Measurements from ENCODE around the gene SH2D2A.

The SH2D2A gene

GRCh38 chr1:156847591-156848460 lies 31.2 kb upstream of the SH2D2A start:
- DNase-seq: no peak

- no peak for DNase-seq
Measured at GRCh38 chr1:156846643-156847042, 30.0 kb upstream of the SH2D2A start.

GRCh38 chr1:156845953-156846545 lies 29.4 kb upstream of the SH2D2A start:
- DNase-seq: no peak

GRCh38 chr1:156845055-156845952 lies 28.7 kb upstream of the SH2D2A start:
- DNase-seq: no peak

GRCh38 chr1:156844638-156845037 lies 28.0 kb upstream of the SH2D2A start:
- no peak for DNase-seq

- DNase-seq: no peak
Measured at GRCh38 chr1:156844102-156844501, 27.5 kb upstream of the SH2D2A start.

- DNase-seq: no peak
Measured at GRCh38 chr1:156842618-156843300, 26.1 kb upstream of the SH2D2A start.

GRCh38 chr1:156841295-156841855 lies 24.7 kb upstream of the SH2D2A start:
- no peak for DNase-seq

- DNase-seq: no peak
Measured at GRCh38 chr1:156840898-156841279, 24.2 kb upstream of the SH2D2A start.

- no peak for DNase-seq
Measured at GRCh38 chr1:156840186-156840897, 23.7 kb upstream of the SH2D2A start.

GRCh38 chr1:156839426-156840109 lies 22.9 kb upstream of the SH2D2A start:
- no peak for DNase-seq

GRCh38 chr1:156838972-156839371 lies 22.3 kb upstream of the SH2D2A start:
- no peak for DNase-seq

GRCh38 chr1:156836892-156837291 lies 20.2 kb upstream of the SH2D2A start:
- DNase-seq: no peak

- DNase-seq: no peak
Measured at GRCh38 chr1:156836041-156836654, 19.5 kb upstream of the SH2D2A start.

- DNase-seq: no peak
Measured at GRCh38 chr1:156834322-156834721, 17.7 kb upstream of the SH2D2A start.

GRCh38 chr1:156833603-156834002 lies 17.0 kb upstream of the SH2D2A start:
- DNase-seq: no peak

- no peak for DNase-seq
Measured at GRCh38 chr1:156832434-156832833, 15.8 kb upstream of the SH2D2A start.

- DNase-seq: no peak
Measured at GRCh38 chr1:156828400-156829124, 11.9 kb upstream of the SH2D2A start.

- DNase-seq: no peak
Measured at GRCh38 chr1:156826630-156827029, 10.0 kb upstream of the SH2D2A start.

- no peak for DNase-seq
Measured at GRCh38 chr1:156823210-156823790, 6.7 kb upstream of the SH2D2A start.

Measured in 8988T (cell line).